SU-DHL-6 (cell line): ENCODE results near the gene CBX6.

ENCODE experiments used
- H2AFZ ChIP-seq: fragments of 200-600 bp; sonication (generic); 2 replicates; pipeline ENCODE4 v1.6.1; 2014; ENCODE audit warnings: low read depth, mild to moderate bottlenecking, moderate library complexity, mixed read lengths, antibody characterized with exemption, low read length; ENCODE audit not compliant: severe bottlenecking
- H3F3A ChIP-seq: fragments of 200-600 bp; shearing (Covaris generic); 2 replicates; pipeline ENCODE4 v1.6.0; 2016; ENCODE audit warnings: antibody characterized with exemption, mild to moderate bottlenecking; ENCODE audit not compliant: insufficient read depth
- H3K27ac ChIP-seq: fragments of 200-600 bp; sonication (generic); 2 replicates; pipeline ENCODE4 v1.5.1; 2016; ENCODE audit warnings: low read depth, mild to moderate bottlenecking, low read length, moderate library complexity, mixed read lengths
- H3K27me3 ChIP-seq: fragments of 200-600 bp; sonication (generic), shearing (Covaris generic); 2 replicates; pipeline ENCODE4 v1.6.0; 2014; ENCODE audit warnings: mild to moderate bottlenecking, low read length
- H3K36me3 ChIP-seq: fragments of 200-600 bp; sonication (generic); 2 replicates; pipeline ENCODE4 v1.6.1; 2014; ENCODE audit warnings: mild to moderate bottlenecking, low read length, mixed read lengths
- H3K4me2 ChIP-seq: fragments of 300-600, 200-600 bp; shearing (Covaris generic), sonication (generic); 2 replicates; pipeline ENCODE4 v1.6.0; 2014; ENCODE audit warnings: low read length, low read depth, mild to moderate bottlenecking; ENCODE audit not compliant: poor library complexity, severe bottlenecking
- H3K4me3 ChIP-seq: fragments of 200-600 bp; sonication (generic); 2 replicates; pipeline ENCODE4 v1.5.1; 2014; ENCODE audit warnings: antibody characterized with exemption, low read length, mild to moderate bottlenecking, mixed read lengths; ENCODE audit not compliant: insufficient read depth, poor library complexity, severe bottlenecking
- H3K79me2 ChIP-seq: fragments of 200-600 bp; sonication (generic); 2 replicates; pipeline ENCODE4 v1.6.1; 2014; ENCODE audit warnings: mild to moderate bottlenecking, low read length, moderate library complexity; ENCODE audit not compliant: insufficient read depth
- H3K9ac ChIP-seq: fragments of 200-600 bp; sonication (generic); 2 replicates; pipeline ENCODE4 v1.7.0; 2014; ENCODE audit warnings: mild to moderate bottlenecking, low read length
- H3K9me2 ChIP-seq: fragments of 200-600 bp; sonication (generic); replicated peaks from 2 replicates; pipeline ENCODE4 v1.6.1; 2014; ENCODE audit warnings: low read length; ENCODE audit not compliant: insufficient read depth
- H3K9me3 ChIP-seq: fragments of 200-600 bp; sonication (generic); 2 replicates; pipeline ENCODE4 v1.6.1; 2014; ENCODE audit warnings: low read length, mixed read lengths; ENCODE audit not compliant: insufficient read depth
- H4K20me1 ChIP-seq: fragments of 200-600 bp; sonication (generic); 2 replicates; pipeline ENCODE4 v1.6.1; 2014; ENCODE audit warnings: low read depth, mild to moderate bottlenecking, antibody characterized with exemption, low read length, moderate library complexity, mixed read lengths
- EZH2phosphoT487 ChIP-seq: fragments of 200-600 bp; sonication (generic), shearing (Covaris generic); conservative IDR thresholded peaks from 2 replicates; pipeline ENCODE4 v1.6.1; 2018; ENCODE audit warnings: mild to moderate bottlenecking, antibody characterized with exemption, low read length, moderate library complexity, mixed read lengths
- TF ChIP-seq, protein P1 (sequence below): fragments of 200-600 bp; sonication (generic); IDR thresholded peaks from one replicate; pipeline ENCODE4 v1.5.1; 2017; ENCODE audit warnings: antibody characterized with exemption, mild to moderate bottlenecking, low read length, moderate library complexity; ENCODE audit not compliant: insufficient read depth, poor library complexity, severe bottlenecking

Gene CBX6

DNA sequence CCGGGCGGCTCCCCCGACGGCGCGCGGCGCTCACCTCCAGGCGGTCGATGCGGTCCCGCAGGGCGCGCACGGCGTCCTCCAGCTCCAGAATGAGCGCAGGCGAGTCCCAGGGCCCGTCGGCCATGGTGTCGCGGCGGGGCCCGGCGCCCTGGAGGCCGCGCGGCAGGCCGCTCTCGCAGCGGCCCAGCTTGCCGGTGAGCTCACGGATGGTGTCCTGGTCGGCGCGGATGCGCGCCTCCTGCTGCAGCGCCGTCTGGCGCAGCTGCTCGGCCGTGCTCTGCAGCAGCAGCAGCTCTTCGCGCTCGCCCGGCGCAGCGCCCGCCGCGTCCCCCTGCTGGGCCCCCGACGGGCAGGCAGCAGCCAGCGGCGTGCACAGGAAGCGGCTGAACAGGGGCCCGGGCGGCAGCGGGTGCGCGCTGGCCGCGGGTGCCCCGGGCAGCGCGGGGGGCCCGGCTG lies 28.8 kb downstream of the CBX6 start:
- Histone ChIP-seq H3F3A (no peaks in the 10 kb centered on the region), H3K4me3 (no peak overlapping the region), H3K36me3 (no peaks in the 10 kb centered on the region), H3K27me3 (no peaks in the 10 kb centered on the region), H2AFZ (no peak overlapping the region), H3K79me2 (no peaks in the 10 kb centered on the region), H3K4me2 (no peak overlapping the region), H3K9ac (no peak overlapping the region), H3K9me2 (no peaks in the 10 kb centered on the region), H4K20me1 (no peaks in the 10 kb centered on the region), H3K9me3 (no peaks in the 10 kb centered on the region), H3K27ac (no peak overlapping the region)
- TF ChIP-seq, protein P1, sequence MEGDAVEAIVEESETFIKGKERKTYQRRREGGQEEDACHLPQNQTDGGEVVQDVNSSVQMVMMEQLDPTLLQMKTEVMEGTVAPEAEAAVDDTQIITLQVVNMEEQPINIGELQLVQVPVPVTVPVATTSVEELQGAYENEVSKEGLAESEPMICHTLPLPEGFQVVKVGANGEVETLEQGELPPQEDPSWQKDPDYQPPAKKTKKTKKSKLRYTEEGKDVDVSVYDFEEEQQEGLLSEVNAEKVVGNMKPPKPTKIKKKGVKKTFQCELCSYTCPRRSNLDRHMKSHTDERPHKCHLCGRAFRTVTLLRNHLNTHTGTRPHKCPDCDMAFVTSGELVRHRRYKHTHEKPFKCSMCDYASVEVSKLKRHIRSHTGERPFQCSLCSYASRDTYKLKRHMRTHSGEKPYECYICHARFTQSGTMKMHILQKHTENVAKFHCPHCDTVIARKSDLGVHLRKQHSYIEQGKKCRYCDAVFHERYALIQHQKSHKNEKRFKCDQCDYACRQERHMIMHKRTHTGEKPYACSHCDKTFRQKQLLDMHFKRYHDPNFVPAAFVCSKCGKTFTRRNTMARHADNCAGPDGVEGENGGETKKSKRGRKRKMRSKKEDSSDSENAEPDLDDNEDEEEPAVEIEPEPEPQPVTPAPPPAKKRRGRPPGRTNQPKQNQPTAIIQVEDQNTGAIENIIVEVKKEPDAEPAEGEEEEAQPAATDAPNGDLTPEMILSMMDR = no peak
- no peak for TF ChIP-seq EZH2phosphoT487

GRCh38 chr22:38842512-38843200 lies 29.4 kb downstream of the CBX6 start:
- H3K27ac ChIP-seq = no peak overlapping the region
- H3K4me2 ChIP-seq = no peak overlapping the region
- no peaks in the 10 kb centered on the region for H3K79me2 ChIP-seq
- H3K27me3 ChIP-seq = no peaks in the 10 kb centered on the region
- H3K4me3 ChIP-seq = no peak overlapping the region
- H3F3A ChIP-seq = no peaks in the 10 kb centered on the region
- no peaks in the 10 kb centered on the region for H4K20me1 ChIP-seq
- H3K9me3 ChIP-seq = no peaks in the 10 kb centered on the region
- H3K9me2 ChIP-seq = no peaks in the 10 kb centered on the region
- H3K9ac ChIP-seq = no peak overlapping the region
- H3K36me3 ChIP-seq = no peaks in the 10 kb centered on the region
- TF ChIP-seq, protein P1 = no peak
- no peak for TF ChIP-seq EZH2phosphoT487
- H2AFZ ChIP-seq = no peak overlapping the region

DNA sequence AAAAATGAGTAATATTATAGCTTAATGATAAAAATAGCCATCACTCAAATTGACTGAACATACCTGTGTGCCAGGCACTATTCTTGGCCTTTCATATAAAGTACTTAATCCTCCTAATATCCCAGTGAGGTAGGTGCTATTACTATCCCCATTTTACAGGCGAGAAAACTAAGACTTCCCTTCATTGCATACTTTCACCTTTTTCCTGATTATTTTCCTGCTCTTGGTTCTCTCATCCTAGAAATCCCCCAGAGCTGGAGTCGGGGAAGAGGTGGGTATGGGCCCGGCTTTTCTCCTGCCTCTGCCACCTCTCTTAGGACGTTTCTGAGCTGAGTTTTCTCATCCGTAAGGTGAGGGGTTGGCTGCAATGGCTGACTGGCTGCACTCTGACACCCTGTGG lies 30.4 kb downstream of the CBX6 start:
- Histone ChIP-seq H3K79me2 (no peaks in the 10 kb centered on the region), H3K36me3 (no peaks in the 10 kb centered on the region), H3F3A (no peaks in the 10 kb centered on the region), H3K9ac (no peak overlapping the region), H3K27me3 (no peaks in the 10 kb centered on the region), H3K9me3 (no peaks in the 10 kb centered on the region), H2AFZ (no peak overlapping the region), H4K20me1 (no peaks in the 10 kb centered on the region), H3K4me3 (no peak overlapping the region), H3K27ac (no peak overlapping the region), H3K4me2 (no peak overlapping the region), H3K9me2 (no peaks in the 10 kb centered on the region)
- no peak for TF ChIP-seq EZH2phosphoT487
- TF ChIP-seq, protein P1 = no peak
